CD4-positive, alpha-beta T cell (primary cell): ENCODE measurements around the gene PPP2R2B. TPM values are rescaled to one million over a fixed set of nuclear protein-coding genes. Genes with fewer than 3 reads are reported as not detected.

ENCODE experiments used
- ATAC-seq: fragments of 200-7000 bp; cut with Tn5 transposase; one replicate; pipeline ENCODE4 v1.10.0; 2022; ENCODE audit warnings: mild to moderate bottlenecking; ENCODE audit not compliant: poor library complexity
- CTCF ChIA-PET: fragments of 350-600 bp; sonication (Branson Sonifier 250); formaldehyde crosslinking; loops from one replicate; lab custom pipeline; 2021; ENCODE audit warnings: antibody characterized with exemption, inconsistent platforms; lab: Charles Lee
- POLR2A ChIA-PET: fragments of 350-600 bp; sonication (Branson Sonifier 250); formaldehyde crosslinking; loops from one replicate; lab custom pipeline; 2021; ENCODE audit warnings: antibody characterized with exemption, inconsistent platforms; lab: Charles Lee
- DNase-seq, 14 experiments: peaks; one replicate each; pipeline ENCODE4 v3.0.0-alpha.2; 2013 to 2020; ENCODE audit warnings: mixed read lengths in 2 of 14
- H3K27ac ChIP-seq, 2 donors: one replicate each; pipeline versions ENCODE4 v1.5.1 to v1.7.0; 2013; ENCODE audit warnings: low read length in 2 of 2, low read depth in 1 of 2, mild to moderate bottlenecking in 1 of 2
- H3K27me3 ChIP-seq, 2 experiments: 1 replicate in 1 of 2; 2 replicates in 1 of 2; pipeline versions ENCODE4 v1.6.1 to v1.7.0; 2013; ENCODE audit warnings: low read length in 2 of 2, control low read depth in 1 of 2, mild to moderate bottlenecking in 1 of 2, moderate library complexity in 1 of 2; ENCODE audit not compliant: insufficient read depth in 2 of 2, control insufficient read depth in 1 of 2
- H3K36me3 ChIP-seq: one replicate; pipeline ENCODE4 v1.6.1; 2013; ENCODE audit warnings: low read length, control low read depth; ENCODE audit not compliant: insufficient read depth
- H3K4me1 ChIP-seq: one replicate; pipeline ENCODE4 v1.6.1; 2013; ENCODE audit warnings: low read length, control low read depth; ENCODE audit not compliant: insufficient read depth
- H3K4me3 ChIP-seq: one replicate; pipeline ENCODE4 v1.5.1; 2013; ENCODE audit warnings: mild to moderate bottlenecking, low read length, moderate library complexity
- H3K9me3 ChIP-seq, 2 experiments: 1 replicate in 1 of 2; 2 replicates in 1 of 2; pipeline versions ENCODE4 v1.6.1 to v1.7.0; 2013; ENCODE audit warnings: low read length in 2 of 2, mild to moderate bottlenecking in 2 of 2, control low read depth in 1 of 2, moderate library complexity in 1 of 2; ENCODE audit not compliant: control insufficient read depth in 1 of 2, insufficient read depth in 1 of 2
- H3K27ac Mint-ChIP-seq: one replicate; pipeline ENCODE4 v1.8.0; 2020; ENCODE audit warnings: mixed read lengths
- H3K27me3 Mint-ChIP-seq: one replicate; pipeline ENCODE4 v1.8.0; 2021; ENCODE audit warnings: mixed read lengths
- H3K36me3 Mint-ChIP-seq: one replicate; pipeline ENCODE4 v1.8.0; 2021; ENCODE audit warnings: low read depth, mixed read lengths
- H3K4me1 Mint-ChIP-seq: one replicate; pipeline ENCODE4 v1.8.0; 2021; ENCODE audit warnings: low read depth, mixed read lengths
- H3K4me3 Mint-ChIP-seq: one replicate; pipeline ENCODE4 v1.8.0; 2020; ENCODE audit warnings: mild to moderate bottlenecking, mixed read lengths
- H3K9me3 Mint-ChIP-seq: one replicate; pipeline ENCODE4 v1.8.0; 2020; ENCODE audit warnings: mixed read lengths
- CTCF ChIP-seq: fragments of 200-600 bp; IDR thresholded peaks from one replicate; pipeline ENCODE4 v1.8.0; 2022; ENCODE audit warnings: antibody characterized with exemption, mild to moderate bottlenecking
- intact Hi-C, 2 experiments: fragments of 100-400 bp; cut with DNase I in 1 of 2; cut with micrococcal nuclease in 1 of 2; formaldehyde crosslinking; loops; one replicate each; pipeline versions ENCODE4 v1.15.1 to v1.9.0; 2023 to 2025; cut with DNase I, micrococcal nuclease
- total RNA-seq, 174 experiments: library from RNA in 2 of 174; stranded (reverse) in 2 of 174; gene quantifications; one replicate each; pipeline ENCODE4 v1.2.3 and lab custom pipeline; 2021 to 2026

PPP2R2B gene
- total RNA-seq, 2 experiments from 2014 or later = 4.1 to 4.2 TPM

- Histone ChIP-seq H3K27me3 (peaks cover 0 to 11% of the 10 kb centered on the region in 2 experiments), H3K4me3 (no peak overlapping the region), H3K9me3 (no peaks in the 10 kb centered on the region), H3K27ac (no peak overlapping the region), H3K4me1 (peaks cover 15% of the 10 kb centered on the region), H3K36me3 (no peaks in the 10 kb centered on the region)
- H3K4me3 Mint-ChIP-seq = no peak overlapping the region
- H3K27me3 Mint-ChIP-seq = peaks cover 17% of the 10 kb centered on the region
- H3K36me3 Mint-ChIP-seq = no peaks in the 10 kb centered on the region
- ChIA-PET POLR2A (no interaction called here), CTCF (no interaction called here)
- intact Hi-C loops = no loop called here
- peaks cover 21% of the 10 kb centered on the region for H3K4me1 Mint-ChIP-seq
- H3K27ac Mint-ChIP-seq = no peak overlapping the region
- no peaks in the 10 kb centered on the region for H3K9me3 Mint-ChIP-seq
- TF ChIP-seq CTCF = no peak
- DNase-seq (no peak), ATAC-seq (no peak)
These were observed 5.2 kb downstream of the PPP2R2B start for GRCh38 chr5:146873186-146873917.

DNA sequence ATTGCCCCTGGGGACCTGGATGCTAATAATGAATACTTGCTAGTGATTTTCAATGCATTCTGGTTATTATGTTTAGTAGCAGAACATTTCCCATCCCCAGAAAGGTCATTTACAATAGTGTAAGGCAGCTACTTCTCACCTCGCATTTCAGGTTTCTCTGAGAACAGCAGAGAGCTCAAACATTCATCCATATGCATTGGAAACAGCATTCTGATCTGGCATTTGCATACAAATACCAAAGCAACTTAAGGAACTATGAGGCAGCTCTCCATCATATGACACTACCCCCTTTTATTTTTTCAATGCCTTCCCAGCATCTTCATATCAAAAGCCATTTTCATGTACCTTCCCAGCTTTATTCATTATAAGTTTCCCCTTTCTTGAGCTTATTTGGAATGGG is 6.4 kb downstream of the PPP2R2B start:
- no peaks in the 10 kb centered on the region for H3K9me3 ChIP-seq
- ATAC-seq (no peak), DNase-seq (no peak)
- no peak for TF ChIP-seq CTCF
- H3K4me1 Mint-ChIP-seq = peaks cover 19% of the 10 kb centered on the region
- no peaks in the 10 kb centered on the region for H3K36me3 Mint-ChIP-seq
- no peak overlapping the region for H3K4me3 Mint-ChIP-seq
- ChIA-PET POLR2A (no interaction called here), CTCF (no interaction called here)
- peaks cover 17% of the 10 kb centered on the region for H3K27me3 Mint-ChIP-seq
- peaks cover 0 to 7% of the 10 kb centered on the region in 2 experiments for H3K27me3 ChIP-seq
- peaks cover 6% of the 10 kb centered on the region for H3K4me1 ChIP-seq
- H3K27ac Mint-ChIP-seq = no peak overlapping the region
- H3K9me3 Mint-ChIP-seq = no peaks in the 10 kb centered on the region
- intact Hi-C loops = no loop called here
- no peak overlapping the region for H3K27ac ChIP-seq
- H3K36me3 ChIP-seq = no peaks in the 10 kb centered on the region
- H3K4me3 ChIP-seq = no peak overlapping the region

DNA sequence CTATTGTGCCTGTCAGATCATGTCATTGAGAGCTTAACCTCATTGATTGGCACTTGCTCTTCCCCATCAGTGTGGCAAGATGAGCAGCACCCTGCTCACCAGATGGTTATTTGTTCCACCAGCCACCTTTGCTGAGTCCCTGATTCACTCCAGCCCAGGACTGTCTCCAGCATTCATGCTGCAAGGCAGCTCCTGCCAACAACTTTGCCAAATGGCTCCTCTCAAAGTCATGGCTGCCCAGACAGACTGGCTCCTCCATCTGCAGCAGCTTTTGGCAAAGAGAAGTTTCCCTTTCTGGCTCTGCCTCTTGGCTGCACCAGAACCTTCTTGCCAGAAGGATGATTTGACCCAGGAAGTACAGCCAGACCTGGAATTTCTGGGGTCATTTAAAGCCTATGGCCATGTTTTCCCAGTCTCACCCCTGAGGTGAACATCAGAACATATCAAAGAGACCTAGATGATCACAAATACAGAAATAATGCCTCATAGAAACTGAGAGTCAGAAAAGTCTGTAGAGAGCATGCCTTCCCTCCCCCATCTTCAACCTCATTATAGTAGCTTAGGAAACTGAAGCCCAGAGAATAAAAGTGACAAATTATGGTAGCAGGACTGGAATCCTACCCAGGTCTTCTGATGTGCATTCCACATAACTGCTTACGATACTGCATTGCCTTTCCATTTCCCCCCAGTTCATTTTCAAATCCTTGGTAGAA is 10.4 kb downstream of the PPP2R2B start:
- no peak overlapping the region for H3K4me3 Mint-ChIP-seq
- Histone ChIP-seq H3K36me3 (no peaks in the 10 kb centered on the region), H3K27me3 (no peaks in the 10 kb centered on the region), H3K27ac (no peak overlapping the region), H3K4me1 (no peaks in the 10 kb centered on the region), H3K4me3 (no peak overlapping the region), H3K9me3 (no peaks in the 10 kb centered on the region)
- intact Hi-C loops = no loop called here
- no peaks in the 10 kb centered on the region for H3K27me3 Mint-ChIP-seq
- no peak for TF ChIP-seq CTCF
- H3K9me3 Mint-ChIP-seq = no peaks in the 10 kb centered on the region
- no peak overlapping the region for H3K27ac Mint-ChIP-seq
- ATAC-seq (no peak), DNase-seq (no peak)
- H3K4me1 Mint-ChIP-seq = no peaks in the 10 kb centered on the region
- ChIA-PET POLR2A (no interaction called here), CTCF (no interaction called here)
- H3K36me3 Mint-ChIP-seq = no peaks in the 10 kb centered on the region
